Prostate gland (tissue), 2 donors: Measurements from ENCODE around the gene FOXP1.

Experiments
- CTCF ChIP-seq, 4 experiments: fragments of 200-600 bp in 2 of 4; fragments of 450-650 bp in 2 of 4; sonication (generic) in 2 of 4; IDR thresholded peaks; 1 replicate in 3 of 4; 2 replicates in 1 of 4; pipeline ENCODE4 v1.5.1; 2016 to 2019; ENCODE audit warnings: antibody characterized with exemption in 4 of 4, mild to moderate bottlenecking in 2 of 4, moderate library complexity in 2 of 4
- POLR2A ChIP-seq: fragments of 450-650 bp; IDR thresholded peaks from one replicate; pipeline ENCODE4 v1.6.1; 2016; ENCODE audit warnings: antibody characterized with exemption, mild to moderate bottlenecking
- POLR2AphosphoS5 ChIP-seq: sonication (generic); formaldehyde crosslinking; IDR thresholded peaks from one replicate; pipeline ENCODE4 v1.6.1; 2017; ENCODE audit warnings: antibody characterized with exemption

GRCh38 chr3:70988111-70988510 lies 595.4 kb downstream of the FOXP1 start:
- TF ChIP-seq CTCF (IDR thresholded peaks at IDR 0.05) (no peak), POLR2A (no peak), POLR2AphosphoS5 (no peak)
